Liver (tissue), 9 donors: Measurements from ENCODE around the gene ZMYND8. TPM values are rescaled to one million over a fixed set of nuclear protein-coding genes. Genes with fewer than 3 reads are reported as not detected.

Experiments used
- DNase-seq: peaks from one replicate; pipeline ENCODE4 v3.0.0-alpha.2; 2017; ENCODE audit warnings: low spot score
- H3K27ac ChIP-seq, 2 donors: one replicate each; pipeline ENCODE4 v1.7.0; 2013; ENCODE audit warnings: inconsistent platforms in 2 of 2, low read length in 2 of 2, control low read depth in 1 of 2, low read depth in 1 of 2, mild to moderate bottlenecking in 1 of 2
- H3K27me3 ChIP-seq, 4 donors: one replicate each; pipeline versions ENCODE4 v1.6.1 to v1.7.0; 2013; ENCODE audit warnings: low read length in 3 of 4, inconsistent platforms in 1 of 4, mild to moderate bottlenecking in 1 of 4, moderate library complexity in 1 of 4; ENCODE audit not compliant: control insufficient read depth in 4 of 4, insufficient read depth in 4 of 4
- H3K36me3 ChIP-seq, 4 donors: one replicate each; pipeline versions ENCODE4 v1.6.1 to v1.7.0; 2013; ENCODE audit warnings: low read length in 3 of 4, mild to moderate bottlenecking in 3 of 4, low read depth in 1 of 4, moderate library complexity in 1 of 4; ENCODE audit not compliant: control insufficient read depth in 4 of 4, insufficient read depth in 3 of 4
- H3K4me1 ChIP-seq, 4 donors: one replicate each; pipeline versions ENCODE4 v1.6.1 to v1.7.0; 2013; ENCODE audit warnings: low read length in 3 of 4, mild to moderate bottlenecking in 3 of 4, moderate library complexity in 1 of 4; ENCODE audit not compliant: control insufficient read depth in 4 of 4, insufficient read depth in 4 of 4
- H3K4me3 ChIP-seq, 3 donors: one replicate each; pipeline versions ENCODE4 v1.6.1 to v1.7.0; 2013; ENCODE audit warnings: low read length in 3 of 3, control low read depth in 1 of 3, low read depth in 1 of 3, mild to moderate bottlenecking in 1 of 3
- H3K9ac ChIP-seq, 2 donors: one replicate each; pipeline ENCODE4 v1.7.0; 2013; ENCODE audit warnings: low read length in 2 of 2, mild to moderate bottlenecking in 2 of 2, moderate library complexity in 2 of 2, control low read depth in 1 of 2, low read depth in 1 of 2
- H3K9me3 ChIP-seq, 4 donors: one replicate each; pipeline versions ENCODE4 v1.6.1 to v1.7.0; 2013; ENCODE audit warnings: low read length in 3 of 4; ENCODE audit not compliant: control insufficient read depth in 4 of 4
- FOXA2 ChIP-seq: IDR thresholded peaks from 2 replicates; pipeline ENCODE4 v1.6.1; 2016; ENCODE audit warnings: antibody characterized with exemption
- GABPA ChIP-seq, 2 donors: IDR thresholded peaks in 1 of 2; conservative IDR thresholded peaks in 1 of 2; 2 replicates each; pipeline ENCODE4 v1.6.1; 2016; ENCODE audit warnings: antibody characterized with exemption in 2 of 2, mild to moderate bottlenecking in 1 of 2, moderate library complexity in 1 of 2
- HNF4A ChIP-seq, 2 donors: conservative IDR thresholded peaks; 2 replicates each; pipeline ENCODE4 v1.6.1; 2016; ENCODE audit warnings: antibody characterized with exemption in 2 of 2, mild to moderate bottlenecking in 2 of 2
- HNF4G ChIP-seq: IDR thresholded peaks from 2 replicates; pipeline ENCODE4 v1.6.1; 2016; ENCODE audit warnings: antibody characterized with exemption
- JUND ChIP-seq, 2 donors: IDR thresholded peaks; 2 replicates each; pipeline ENCODE4 v1.6.1; 2016; ENCODE audit warnings: antibody characterized with exemption in 2 of 2
- NR2F2 ChIP-seq: IDR thresholded peaks from 2 replicates; pipeline ENCODE4 v1.6.1; 2016; ENCODE audit warnings: antibody characterized with exemption
- RAD21 ChIP-seq, 2 donors: IDR thresholded peaks; 2 replicates each; pipeline ENCODE4 v1.6.1; 2016; ENCODE audit warnings: antibody characterized with exemption in 2 of 2, mild to moderate bottlenecking in 2 of 2
- REST ChIP-seq: IDR thresholded peaks from 2 replicates; pipeline ENCODE4 v1.6.1; 2016; ENCODE audit warnings: antibody characterized with exemption, mild to moderate bottlenecking
- RXRA ChIP-seq, 2 donors: IDR thresholded peaks; 2 replicates each; pipeline ENCODE4 v1.6.1; 2017 to 2018; ENCODE audit warnings: antibody characterized with exemption in 2 of 2, mild to moderate bottlenecking in 1 of 2
- SP1 ChIP-seq: IDR thresholded peaks from 2 replicates; pipeline ENCODE4 v1.6.1; 2018; ENCODE audit warnings: antibody characterized with exemption, mild to moderate bottlenecking
- TAF1 ChIP-seq: conservative IDR thresholded peaks from 2 replicates; pipeline ENCODE4 v1.6.1; 2016; ENCODE audit warnings: antibody characterized with exemption, mild to moderate bottlenecking
- YY1 ChIP-seq: IDR thresholded peaks from 2 replicates; pipeline ENCODE4 v1.6.1; 2016; ENCODE audit warnings: antibody characterized with exemption, mild to moderate bottlenecking
- ZBTB33 ChIP-seq: IDR thresholded peaks from 2 replicates; pipeline ENCODE4 v1.6.1; 2016; ENCODE audit warnings: antibody characterized with exemption
- WGBS: extraction: QIAGEN DNeasy Blood & Tissue Kit; methylation state at CpG from one replicate; pipeline ENCODE4 v1.1.7; 2013; 5-methylcytosine and 5-hydroxymethylcytosine counted together
- polyA plus RNA-seq, 2 donors: library from polyadenylated mRNA; stranded (reverse) in 1 of 2; unstranded in 1 of 2; fragments of 200-250 nt in 1 of 2; fragments of >200 nt in 1 of 2; fragmentation: Nextera tagmentation in 1 of 2; extraction: Ambion mirVana in 1 of 2; gene quantifications; one replicate each; pipeline versions ENCODE4 v1.2.1 to v1.2.3, GENCODE V29; 2013 to 2015
- total RNA-seq, 2 donors: library from RNA; depleted of rRNA; stranded (reverse); fragments of >200 nt; gene quantifications; one replicate each; pipeline ENCODE4 v1.2.3, GENCODE V29; 2014
- TF ChIP-seq, protein P1 (sequence below): fragments of 150-350 bp; IDR thresholded peaks from 2 replicates; pipeline ENCODE4 v1.5.1; 2017; ENCODE audit warnings: improper control_type of control experiment, low read depth, low read length; ENCODE audit not compliant: missing input control
- TF ChIP-seq, protein P2 (sequence below): IDR thresholded peaks from 2 replicates; pipeline ENCODE4 v1.6.1; 2016; ENCODE audit warnings: antibody characterized with exemption
- TF ChIP-seq, protein P3 (sequence below): IDR thresholded peaks from 2 replicates; pipeline ENCODE4 v1.6.1; 2016; ENCODE audit warnings: antibody characterized with exemption
- donor health status: healthy.
- donor health status: healthy.
- donor health status: healthy.
- donor health status: healthy.
- donor health status: healthy.

ZMYND8 gene
- total and polyA plus RNA-seq, 4 donors: 3.3 to 23.5 (median 6.8) TPM

- no peak for DNase-seq
- no peak overlapping the region for H3K9ac ChIP-seq
- TF ChIP-seq HNF4A (conservative IDR thresholded peaks at IDR 0.05) (no peak), HNF4G (no peak), YY1 (no peak), RAD21 (IDR thresholded peaks at IDR 0.05) (no peak), TAF1 (no peak), FOXA2 (no peak), SP1 (no peak), REST (no peak), JUND (IDR thresholded peaks at IDR 0.05) (no peak)
- TF ChIP-seq, protein P1, sequence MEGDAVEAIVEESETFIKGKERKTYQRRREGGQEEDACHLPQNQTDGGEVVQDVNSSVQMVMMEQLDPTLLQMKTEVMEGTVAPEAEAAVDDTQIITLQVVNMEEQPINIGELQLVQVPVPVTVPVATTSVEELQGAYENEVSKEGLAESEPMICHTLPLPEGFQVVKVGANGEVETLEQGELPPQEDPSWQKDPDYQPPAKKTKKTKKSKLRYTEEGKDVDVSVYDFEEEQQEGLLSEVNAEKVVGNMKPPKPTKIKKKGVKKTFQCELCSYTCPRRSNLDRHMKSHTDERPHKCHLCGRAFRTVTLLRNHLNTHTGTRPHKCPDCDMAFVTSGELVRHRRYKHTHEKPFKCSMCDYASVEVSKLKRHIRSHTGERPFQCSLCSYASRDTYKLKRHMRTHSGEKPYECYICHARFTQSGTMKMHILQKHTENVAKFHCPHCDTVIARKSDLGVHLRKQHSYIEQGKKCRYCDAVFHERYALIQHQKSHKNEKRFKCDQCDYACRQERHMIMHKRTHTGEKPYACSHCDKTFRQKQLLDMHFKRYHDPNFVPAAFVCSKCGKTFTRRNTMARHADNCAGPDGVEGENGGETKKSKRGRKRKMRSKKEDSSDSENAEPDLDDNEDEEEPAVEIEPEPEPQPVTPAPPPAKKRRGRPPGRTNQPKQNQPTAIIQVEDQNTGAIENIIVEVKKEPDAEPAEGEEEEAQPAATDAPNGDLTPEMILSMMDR: no peak
- TF ChIP-seq, protein P2, sequence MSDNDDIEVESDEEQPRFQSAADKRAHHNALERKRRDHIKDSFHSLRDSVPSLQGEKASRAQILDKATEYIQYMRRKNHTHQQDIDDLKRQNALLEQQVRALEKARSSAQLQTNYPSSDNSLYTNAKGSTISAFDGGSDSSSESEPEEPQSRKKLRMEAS: no peak
- no peak overlapping the region for H3K27ac ChIP-seq
- peaks cover 0 to 9% (median 4%) of the 10 kb centered on the region in 4 donors for H3K4me1 ChIP-seq
- H3K4me3 ChIP-seq: no peak overlapping the region
- no peaks in the 10 kb centered on the region for H3K27me3 ChIP-seq
- H3K36me3 ChIP-seq: peaks cover 11 to 25% (median 19%) of the 10 kb centered on the region in 4 donors
- no peaks in the 10 kb centered on the region for H3K9me3 ChIP-seq
- 70% methylated on average over 1 of the region's 1 CpG for WGBS
Measured at GRCh38 chr20:47236639-47236900, 119.9 kb downstream of the ZMYND8 start.

GRCh38 chr20:47235853-47236638 is 120.5 kb downstream of the ZMYND8 start:
- Histone ChIP-seq H3K36me3 (peaks cover 11 to 27% (median 19%) of the 10 kb centered on the region in 4 donors), H3K4me1 (peaks cover 0 to 9% (median 4%) of the 10 kb centered on the region in 4 donors), H3K27me3 (no peaks in the 10 kb centered on the region)

More at GRCh38 chr20:47235853-47236638, 120.5 kb downstream of the ZMYND8 start:
- H3K4me3 ChIP-seq: no peak overlapping the region
- no peak overlapping the region for H3K9ac ChIP-seq
- no peak for DNase-seq
- TF ChIP-seq RXRA (IDR thresholded peaks at IDR 0.05) (no peak), FOXA2 (no peak), HNF4A (conservative IDR thresholded peaks at IDR 0.05) (no peak), GABPA (IDR thresholded peaks at IDR 0.05 in 1 of 2, conservative IDR thresholded peaks at IDR 0.05 in 1 of 2) (no peak), ZBTB33 (no peak), SP1 (no peak), NR2F2 (no peak), TAF1 (no peak), YY1 (no peak)
- TF ChIP-seq, protein P2: no peak
- TF ChIP-seq, protein P3, sequence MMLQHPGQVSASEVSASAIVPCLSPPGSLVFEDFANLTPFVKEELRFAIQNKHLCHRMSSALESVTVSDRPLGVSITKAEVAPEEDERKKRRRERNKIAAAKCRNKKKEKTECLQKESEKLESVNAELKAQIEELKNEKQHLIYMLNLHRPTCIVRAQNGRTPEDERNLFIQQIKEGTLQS: no peak
- no peaks in the 10 kb centered on the region for H3K9me3 ChIP-seq
- WGBS: 90% methylated on average over 14 of the region's 14 CpGs
- H3K27ac ChIP-seq: no peak overlapping the region
